Adrenal gland (tissue), 5 donors: ENCODE data around the gene SELENOW.

Source experiments
- POLR2A ChIP-seq, 2 donors: fragments of 450-650 bp; IDR thresholded peaks; one replicate each; pipeline ENCODE4 v1.6.1; 2017; ENCODE audit warnings: antibody characterized with exemption in 2 of 2, mild to moderate bottlenecking in 2 of 2, moderate library complexity in 1 of 2
- TF ChIP-seq, protein P1 (sequence below), 6 experiments: fragments of 450-650 bp in 4 of 6; fragments of 200-600 bp in 2 of 6; sonication (generic) in 1 of 6; IDR thresholded peaks; 1 replicate in 5 of 6; 2 replicates in 1 of 6; pipeline versions ENCODE4 v1.5.1 to v1.8.0; 2016 to 2021; ENCODE audit warnings: antibody characterized with exemption in 6 of 6, mild to moderate bottlenecking in 2 of 6, moderate library complexity in 1 of 6
- donor health status: DM: no; HTN: no; CAD: no.

DNA sequence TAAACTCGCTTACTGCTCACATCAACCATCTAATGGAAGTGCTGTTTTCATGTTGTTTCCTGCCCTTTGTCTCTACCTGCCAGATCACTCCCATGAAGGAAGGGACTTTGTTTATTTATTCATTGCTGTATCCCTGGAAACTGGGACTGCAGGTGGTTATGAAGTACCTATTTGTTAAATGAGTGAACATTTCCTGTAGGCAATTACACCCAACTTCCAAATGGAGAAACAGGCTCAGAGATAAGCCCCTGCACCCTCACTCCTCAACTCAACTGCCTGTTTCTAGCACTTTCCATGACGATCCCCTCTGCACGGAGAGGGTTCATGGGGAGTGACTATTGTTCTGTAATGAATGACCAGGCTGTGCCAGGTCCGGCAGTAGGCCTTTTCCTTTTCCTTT lies 1.9 kb upstream of the SELENOW start:
- TF ChIP-seq POLR2A (IDR thresholded peaks at IDR 0.05) = no peak
- TF ChIP-seq, protein P1, sequence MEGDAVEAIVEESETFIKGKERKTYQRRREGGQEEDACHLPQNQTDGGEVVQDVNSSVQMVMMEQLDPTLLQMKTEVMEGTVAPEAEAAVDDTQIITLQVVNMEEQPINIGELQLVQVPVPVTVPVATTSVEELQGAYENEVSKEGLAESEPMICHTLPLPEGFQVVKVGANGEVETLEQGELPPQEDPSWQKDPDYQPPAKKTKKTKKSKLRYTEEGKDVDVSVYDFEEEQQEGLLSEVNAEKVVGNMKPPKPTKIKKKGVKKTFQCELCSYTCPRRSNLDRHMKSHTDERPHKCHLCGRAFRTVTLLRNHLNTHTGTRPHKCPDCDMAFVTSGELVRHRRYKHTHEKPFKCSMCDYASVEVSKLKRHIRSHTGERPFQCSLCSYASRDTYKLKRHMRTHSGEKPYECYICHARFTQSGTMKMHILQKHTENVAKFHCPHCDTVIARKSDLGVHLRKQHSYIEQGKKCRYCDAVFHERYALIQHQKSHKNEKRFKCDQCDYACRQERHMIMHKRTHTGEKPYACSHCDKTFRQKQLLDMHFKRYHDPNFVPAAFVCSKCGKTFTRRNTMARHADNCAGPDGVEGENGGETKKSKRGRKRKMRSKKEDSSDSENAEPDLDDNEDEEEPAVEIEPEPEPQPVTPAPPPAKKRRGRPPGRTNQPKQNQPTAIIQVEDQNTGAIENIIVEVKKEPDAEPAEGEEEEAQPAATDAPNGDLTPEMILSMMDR (IDR thresholded peaks at IDR 0.05) = no peak
